Measurements from ENCODE around the gene DHX58.

DHX58 gene

GRCh38 chr17:42135664-42136653, 23.4 kb upstream of the DHX58 start:
- no peaks in the 10 kb centered on the region for H3K9me3 Mint-ChIP-seq
- H3K27me3 Mint-ChIP-seq, result no peaks in the 10 kb centered on the region
- peak overlapping the region; percentile 48 to 56 for H3K4me3 Mint-ChIP-seq
- peak overlapping the region; percentile 84 for H3K27ac Mint-ChIP-seq
- peaks cover 54 to 82% of the 10 kb centered on the region in 2 donors for H3K4me1 Mint-ChIP-seq
- ATAC-seq (replicated peaks) (no peak), DNase-seq (no peak)
- peaks cover 21 to 43% of the 10 kb centered on the region in 2 donors for H3K36me3 Mint-ChIP-seq

GRCh38 chr17:42135151-42135550, 22.6 kb upstream of the DHX58 start:
- ATAC-seq (replicated peaks) (no peak), DNase-seq (no peak)
- Mint-ChIP-seq H3K9me3 (no peaks in the 10 kb centered on the region), H3K27me3 (no peaks in the 10 kb centered on the region), H3K4me1 (peaks cover 60 to 87% of the 10 kb centered on the region in 2 donors), H3K36me3 (peaks cover 26 to 48% of the 10 kb centered on the region in 2 donors), H3K4me3 (no peak overlapping the region), H3K27ac (no peak overlapping the region)

GRCh38 chr17:42133461-42134041, 21.0 kb upstream of the DHX58 start:
- peak; percentile 84 to 93 for ATAC-seq (replicated peaks)
- H3K9me3 Mint-ChIP-seq, result no peaks in the 10 kb centered on the region
- H3K36me3 Mint-ChIP-seq, result peaks cover 33 to 62% of the 10 kb centered on the region in 2 donors
- peaks cover 51 to 81% of the 10 kb centered on the region in 2 donors for H3K4me1 Mint-ChIP-seq
- no peaks in the 10 kb centered on the region for H3K27me3 Mint-ChIP-seq
- peak overlapping the region; percentile 86 for H3K27ac Mint-ChIP-seq
- DNase-seq, result peak; percentile 53
- peak overlapping the region in 1 of 2 donors; percentile 14 for H3K4me3 Mint-ChIP-seq

GRCh38 chr17:42132941-42133340, 20.4 kb upstream of the DHX58 start:
- H3K27ac Mint-ChIP-seq, result peak overlapping the region; percentile 86
- H3K4me1 Mint-ChIP-seq, result peaks cover 51 to 78% of the 10 kb centered on the region in 2 donors
- DNase-seq (no peak), ATAC-seq (replicated peaks) (peak; percentile 62 to 75)
- peaks cover 37 to 65% of the 10 kb centered on the region in 2 donors for H3K36me3 Mint-ChIP-seq
- no peaks in the 10 kb centered on the region for H3K9me3 Mint-ChIP-seq
- H3K27me3 Mint-ChIP-seq, result no peaks in the 10 kb centered on the region
- peak overlapping the region; percentile 31 to 56 for H3K4me3 Mint-ChIP-seq

- Mint-ChIP-seq H3K27me3 (no peaks in the 10 kb centered on the region), H3K36me3 (peaks cover 41 to 65% of the 10 kb centered on the region in 2 donors), H3K4me3 (no peak overlapping the region), H3K27ac (no peak overlapping the region), H3K9me3 (no peaks in the 10 kb centered on the region), H3K4me1 (peaks cover 52 to 76% of the 10 kb centered on the region in 2 donors)
- ATAC-seq (replicated peaks), result no peak
- no peak for DNase-seq
These were observed 19.5 kb upstream of the DHX58 start for GRCh38 chr17:42131981-42132432.

GRCh38 chr17:42131232-42131631, 18.7 kb upstream of the DHX58 start:
- H3K9me3 Mint-ChIP-seq, result no peaks in the 10 kb centered on the region
- H3K4me3 Mint-ChIP-seq, result no peak overlapping the region
- no peak for ATAC-seq (replicated peaks)
- H3K27ac Mint-ChIP-seq, result peak overlapping the region; percentile 14
- peaks cover 45 to 58% of the 10 kb centered on the region in 2 donors for H3K36me3 Mint-ChIP-seq
- H3K4me1 Mint-ChIP-seq, result peaks cover 50 to 73% of the 10 kb centered on the region in 2 donors
- no peak for DNase-seq
- no peaks in the 10 kb centered on the region for H3K27me3 Mint-ChIP-seq

GRCh38 chr17:42130310-42130936, 17.9 kb upstream of the DHX58 start:
- Mint-ChIP-seq H3K4me1 (peaks cover 42 to 64% of the 10 kb centered on the region in 2 donors), H3K36me3 (peaks cover 49 to 57% of the 10 kb centered on the region in 2 donors), H3K9me3 (no peaks in the 10 kb centered on the region), H3K4me3 (peak overlapping the region in 1 of 2 donors; percentile 14), H3K27me3 (no peaks in the 10 kb centered on the region), H3K27ac (peak overlapping the region; percentile 79)
- DNase-seq, result no peak
- no peak for ATAC-seq (replicated peaks)

GRCh38 chr17:42129109-42129837, 16.8 kb upstream of the DHX58 start:
- peaks cover 53 to 69% of the 10 kb centered on the region in 2 donors for H3K36me3 Mint-ChIP-seq
- ATAC-seq (replicated peaks) (no peak), DNase-seq (no peak)
- H3K4me3 Mint-ChIP-seq, result no peak overlapping the region
- H3K27me3 Mint-ChIP-seq, result no peaks in the 10 kb centered on the region
- H3K9me3 Mint-ChIP-seq, result no peaks in the 10 kb centered on the region
- peaks cover 41 to 57% of the 10 kb centered on the region in 2 donors for H3K4me1 Mint-ChIP-seq
- H3K27ac Mint-ChIP-seq, result peak overlapping the region; percentile 65

GRCh38 chr17:42127414-42127813, 14.9 kb upstream of the DHX58 start:
- ATAC-seq (replicated peaks), result peak; percentile 20 to 33
- H3K4me1 Mint-ChIP-seq, result peaks cover 26 to 40% of the 10 kb centered on the region in 2 donors
- no peak overlapping the region for H3K4me3 Mint-ChIP-seq
- H3K27ac Mint-ChIP-seq, result peak overlapping the region; percentile 83
- H3K27me3 Mint-ChIP-seq, result no peaks in the 10 kb centered on the region
- H3K9me3 Mint-ChIP-seq, result no peaks in the 10 kb centered on the region
- no peak for DNase-seq
- H3K36me3 Mint-ChIP-seq, result peaks cover 52 to 67% of the 10 kb centered on the region in 2 donors

- H3K9me3 Mint-ChIP-seq, result no peaks in the 10 kb centered on the region
- peak overlapping the region; percentile 83 for H3K27ac Mint-ChIP-seq
- DNase-seq (no peak), ATAC-seq (replicated peaks) (peak; percentile 80 to 81)
- H3K27me3 Mint-ChIP-seq, result no peaks in the 10 kb centered on the region
- peaks cover 54 to 72% of the 10 kb centered on the region in 2 donors for H3K36me3 Mint-ChIP-seq
- no peak overlapping the region for H3K4me3 Mint-ChIP-seq
- H3K4me1 Mint-ChIP-seq, result peaks cover 23 to 40% of the 10 kb centered on the region in 2 donors
These were observed 14.3 kb upstream of the DHX58 start for GRCh38 chr17:42126836-42127235.

- peaks cover 20 to 34% of the 10 kb centered on the region in 2 donors for H3K4me1 Mint-ChIP-seq
- H3K9me3 Mint-ChIP-seq, result no peaks in the 10 kb centered on the region
- H3K4me3 Mint-ChIP-seq, result no peak overlapping the region
- no peak for ATAC-seq (replicated peaks)
- no peak for DNase-seq
- no peaks in the 10 kb centered on the region for H3K27me3 Mint-ChIP-seq
- H3K27ac Mint-ChIP-seq, result no peak overlapping the region
- peaks cover 47 to 66% of the 10 kb centered on the region in 2 donors for H3K36me3 Mint-ChIP-seq
These were observed 13.1 kb upstream of the DHX58 start for GRCh38 chr17:42125565-42125964.

GRCh38 chr17:42124256-42124655, 11.7 kb upstream of the DHX58 start:
- Mint-ChIP-seq H3K36me3 (peaks cover 41 to 59% of the 10 kb centered on the region in 2 donors), H3K9me3 (no peaks in the 10 kb centered on the region), H3K27ac (no peak overlapping the region), H3K4me3 (no peak overlapping the region), H3K4me1 (peaks cover 24 to 41% of the 10 kb centered on the region in 2 donors), H3K27me3 (no peaks in the 10 kb centered on the region)
- ATAC-seq (replicated peaks), result no peak
- no peak for DNase-seq

- H3K9me3 Mint-ChIP-seq, result no peaks in the 10 kb centered on the region
- H3K27me3 Mint-ChIP-seq, result no peaks in the 10 kb centered on the region
- ATAC-seq (replicated peaks) (no peak), DNase-seq (no peak)
- H3K27ac Mint-ChIP-seq, result peak within 1 kb of the TSS; percentile 77
- H3K36me3 Mint-ChIP-seq, result peaks cover 39 to 61% of the 10 kb centered on the region in 2 donors
- H3K4me3 Mint-ChIP-seq, result peak within 1 kb of the TSS; percentile 76 to 81
- H3K4me1 Mint-ChIP-seq, result peaks cover 27 to 46% of the 10 kb centered on the region in 2 donors
These were observed 10.1 kb upstream of the DHX58 start, which contains the start of gene HSPB9 for GRCh38 chr17:42122371-42123303. TSS of gene HSPB9 (plus strand) at chr17:42122804. CDS start at chr17:42122851, 47 bp downstream.

Data from stimulated activated naive B cell treated with anti-CD40 and anti-IgM and Interleukin-4, amounts not matched to agents 10 μg/mL and 1 μg/mL and 100 μg/mL, for 72 hours (primary cell).